ENCODE data around the gene BCL2.

BCL2 gene

DNA sequence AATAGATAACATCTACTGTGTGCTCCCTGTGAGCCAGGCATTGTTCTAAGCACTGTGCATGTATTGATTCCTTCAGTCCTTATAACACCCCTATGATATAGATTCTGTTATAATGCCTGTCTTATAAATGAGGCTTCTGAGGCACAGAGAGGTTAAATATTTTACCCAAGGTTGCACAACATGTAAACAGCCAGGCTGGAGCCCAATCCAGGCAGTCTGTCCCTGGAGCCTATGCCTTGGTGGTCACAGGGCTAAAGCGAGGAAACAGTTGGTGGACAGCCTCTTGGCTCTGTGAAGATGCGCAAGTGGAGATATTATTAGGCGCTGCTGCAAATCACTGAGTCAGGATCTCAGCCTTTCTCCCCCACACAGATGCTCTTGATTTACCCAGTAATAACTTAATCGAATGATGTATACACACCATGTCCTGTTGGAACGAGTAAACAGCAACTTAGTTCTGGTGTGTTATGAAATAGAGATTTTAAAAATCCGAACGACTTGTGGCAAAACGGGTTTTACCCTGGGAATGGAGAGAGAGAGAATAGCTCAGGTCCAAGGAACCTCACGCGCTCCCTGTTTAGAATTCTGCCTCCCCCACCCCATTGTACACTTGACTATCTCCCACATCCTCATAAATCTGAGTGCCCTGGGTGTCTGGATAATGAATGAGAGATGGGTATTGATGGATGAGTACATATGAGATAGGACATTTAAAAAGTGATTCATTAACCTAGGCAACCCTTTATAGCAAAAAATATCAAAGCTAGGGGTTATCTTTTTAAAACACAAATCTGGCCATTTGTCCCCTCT, 231.9 kb downstream of the BCL2 start:
- no peak overlapping the region for H3K4me3 ChIP-seq (ENCODE audit: low read depth, low read length)

DNA sequence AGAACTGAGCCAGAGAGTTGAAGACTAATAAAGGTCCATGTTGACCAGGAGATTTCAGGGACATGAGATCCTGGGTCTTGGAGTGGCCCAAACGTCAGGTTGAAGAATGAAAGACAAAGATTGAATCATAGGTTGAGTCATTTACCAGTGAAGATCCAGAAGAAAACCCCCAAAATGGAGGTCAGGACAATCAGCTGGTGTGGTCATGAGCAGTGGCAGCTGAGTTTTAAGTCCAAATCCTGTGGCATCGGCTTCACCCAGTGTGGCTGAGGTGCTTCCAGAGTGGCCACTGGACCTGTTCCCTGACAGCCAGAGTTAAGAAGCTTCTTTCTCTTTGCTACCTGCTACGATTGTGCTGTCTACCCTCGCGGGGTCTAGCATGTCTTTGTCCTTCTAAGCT, 234.0 kb downstream of the BCL2 start:
- H3K4me3 ChIP-seq (ENCODE audit: low read depth, low read length), result no peak overlapping the region
- TF ChIP-seq CTCF (IDR thresholded peaks at IDR 0.05; ENCODE audit: borderline replicate concordance, insufficient read depth, low read depth, low read length), result no peak

More for the DNA sequence above, 231.9 kb downstream of the BCL2 start:
- TF ChIP-seq CTCF (IDR thresholded peaks at IDR 0.05; ENCODE audit: borderline replicate concordance, insufficient read depth, low read depth, low read length), result no peak

GRCh38 chr18:63084219-63084618, 235.3 kb downstream of the BCL2 start:
- TF ChIP-seq CTCF (IDR thresholded peaks at IDR 0.05; ENCODE audit: borderline replicate concordance, insufficient read depth, low read depth, low read length), result no peak

DNA sequence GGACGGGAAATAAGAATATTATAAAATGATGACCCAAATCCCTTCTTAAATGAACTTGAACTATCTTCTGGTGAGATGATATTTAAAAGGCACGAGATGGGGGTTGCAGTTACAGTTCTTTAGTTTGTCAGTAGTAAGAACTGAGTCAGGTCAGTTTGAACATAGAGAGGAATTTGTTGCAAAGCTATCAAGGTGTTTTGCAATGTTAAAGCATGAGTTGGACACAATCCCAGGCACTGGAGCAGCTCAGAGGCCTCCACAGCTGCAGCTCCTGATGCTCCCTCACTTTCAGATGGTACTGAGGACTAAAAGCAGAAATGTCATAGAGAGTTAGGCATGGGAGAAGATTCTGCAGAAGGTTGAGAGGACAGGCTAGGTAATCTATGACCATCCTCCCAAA, 236.0 kb downstream of the BCL2 start:
- H3K4me3 ChIP-seq (ENCODE audit: low read depth, low read length), result no peak overlapping the region
- TF ChIP-seq CTCF (IDR thresholded peaks at IDR 0.05; ENCODE audit: borderline replicate concordance, insufficient read depth, low read depth, low read length), result no peak

More at GRCh38 chr18:63084219-63084618, 235.3 kb downstream of the BCL2 start:
- no peak overlapping the region for H3K4me3 ChIP-seq (ENCODE audit: low read depth, low read length)

DNA sequence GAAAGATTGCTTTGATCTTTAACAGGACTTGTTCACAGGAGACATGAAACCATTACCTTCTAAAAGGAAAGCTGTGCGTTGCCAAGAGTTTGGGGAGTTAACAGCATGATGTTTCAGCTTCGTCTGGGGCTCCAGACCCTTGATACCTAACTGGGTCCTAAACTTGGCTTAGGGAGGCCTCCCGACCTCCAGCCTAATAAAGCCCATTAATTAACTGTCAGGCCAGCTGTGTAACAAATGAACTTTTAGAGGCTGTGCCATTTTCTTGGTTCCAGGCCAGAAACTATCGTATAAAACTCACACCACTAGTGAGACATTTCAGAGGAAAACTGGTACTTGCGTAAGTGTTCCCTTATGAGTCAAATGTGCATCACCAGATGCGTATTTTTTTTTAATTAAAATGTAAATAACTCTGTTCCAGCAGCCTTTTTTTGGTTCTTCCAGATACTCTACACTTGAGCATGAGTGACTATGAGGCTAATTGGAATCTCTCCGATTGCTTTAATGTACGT, 236.5 kb downstream of the BCL2 start:
- H3K4me3 ChIP-seq (ENCODE audit: low read depth, low read length), result no peak overlapping the region
- no peak for TF ChIP-seq CTCF (IDR thresholded peaks at IDR 0.05; ENCODE audit: borderline replicate concordance, insufficient read depth, low read depth, low read length)

DNA sequence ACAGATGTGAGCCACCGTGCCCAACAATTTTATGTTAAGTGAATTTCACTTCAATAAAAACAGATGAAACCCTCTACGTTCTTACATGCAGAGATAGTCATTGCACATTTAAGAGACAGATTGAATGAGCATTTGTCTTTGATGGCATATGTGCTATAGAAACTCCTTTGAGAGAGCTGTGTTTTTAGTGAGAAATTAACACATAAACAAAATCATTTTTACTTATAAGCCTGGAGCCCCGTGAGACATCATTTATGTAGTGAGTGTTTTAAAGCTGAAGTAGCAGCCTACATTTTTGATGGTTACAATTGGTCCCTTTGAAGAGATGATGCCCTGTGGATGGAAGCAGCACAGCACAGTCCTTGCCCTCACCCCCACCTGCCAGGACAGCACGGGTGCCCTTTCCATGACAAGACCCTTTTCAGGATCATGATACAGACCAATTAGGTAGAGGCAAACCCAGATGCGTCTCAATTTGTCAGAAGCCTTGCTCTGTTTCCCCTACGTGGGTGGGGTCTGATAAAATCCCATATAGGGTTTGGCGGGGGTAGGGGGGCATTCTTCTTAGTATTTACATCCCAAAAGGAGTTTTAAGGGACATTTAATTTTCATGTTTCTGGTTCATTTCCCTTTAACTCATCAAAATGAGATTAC, 237.1 kb downstream of the BCL2 start:
- H3K4me3 ChIP-seq (ENCODE audit: low read depth, low read length), result no peak overlapping the region
- no peak for TF ChIP-seq CTCF (IDR thresholded peaks at IDR 0.05; ENCODE audit: borderline replicate concordance, insufficient read depth, low read depth, low read length)

Measured in GM12875 (cell line).